IMR-90 (cell line): Measurements from ENCODE around the gene TLL1. TPM values are rescaled to one million over a fixed set of nuclear protein-coding genes. Genes with fewer than 3 reads are reported as not detected.

Source experiments
- ATAC-seq: fragments of 200-7000 bp; cut with Tn5 transposase; 2 replicates; pipeline ENCODE4 v1.9.1; 2020; ENCODE audit warnings: low read depth, mild to moderate bottlenecking, moderate library complexity
- BruUV-seq: library from RNA; stranded (reverse); fragments of 400-500 nt; replicated peaks from 2 replicates; lab custom pipeline; 2021; lab: Mats Ljungman, UMichigan
- CTCF ChIA-PET: fragments of 300-600 bp; formaldehyde crosslinking; extraction: SDS; loops from one replicate; lab custom pipeline; 2021; ENCODE audit warnings: antibody characterized with exemption; lab: Yijun Ruan, JAX
- POLR2A ChIA-PET: fragments of 300-600 bp; sonication (Branson Sonifier 250); formaldehyde crosslinking; loops from one replicate; lab custom pipeline; 2022; ENCODE audit warnings: antibody characterized with exemption; ENCODE audit not compliant: unreplicated experiment; lab: Charles Lee
- DNase-seq: peaks from one replicate; pipeline ENCODE4 v3.0.0; 2013
- H2AFZ ChIP-seq: replicated peaks from 2 replicates; pipeline ENCODE3; 2013; ENCODE audit warnings: low read length, mild to moderate bottlenecking; ENCODE audit not compliant: poor library complexity
- H2AK5ac ChIP-seq: 2 replicates; pipeline ENCODE4 v1.6.1; 2013; ENCODE audit warnings: low read depth, low read length, inconsistent platforms
- H2AK9ac ChIP-seq: replicated peaks from 2 replicates; pipeline ENCODE3; 2013; ENCODE audit warnings: mild to moderate bottlenecking, low read depth, low read length, moderate library complexity; ENCODE audit not compliant: poor library complexity
- H2BK120ac ChIP-seq: 2 replicates; pipeline ENCODE4 v1.6.1; 2013; ENCODE audit warnings: low read depth, low read length, inconsistent platforms
- H2BK15ac ChIP-seq: 3 replicates; pipeline ENCODE4 v1.6.1; 2013; ENCODE audit warnings: low read depth, low read length, inconsistent platforms
- H2BK20ac ChIP-seq: 2 replicates; pipeline ENCODE4 v1.6.1; 2013; ENCODE audit warnings: low read depth, mild to moderate bottlenecking, inconsistent platforms, low read length, moderate library complexity
- H2BK5ac ChIP-seq: 2 replicates; pipeline ENCODE4 v1.6.1; 2013; ENCODE audit warnings: mild to moderate bottlenecking, low read depth, low read length, inconsistent platforms; ENCODE audit not compliant: poor library complexity, severe bottlenecking
- H3K14ac ChIP-seq: replicated peaks from 2 replicates; pipeline ENCODE4 v1.6.1; 2013; ENCODE audit warnings: low read depth, low read length, inconsistent platforms
- H3K18ac ChIP-seq: 2 replicates; pipeline ENCODE4 v1.6.1; 2013; ENCODE audit warnings: low read depth, low read length, control low read depth
- H3K23ac ChIP-seq: 2 replicates; pipeline ENCODE4 v1.6.1; 2013; ENCODE audit warnings: low read depth, low read length, inconsistent platforms
- H3K27ac ChIP-seq: 2 replicates; pipeline ENCODE4 v1.5.1; 2013; ENCODE audit warnings: mild to moderate bottlenecking, control low read depth, low read length; ENCODE audit not compliant: insufficient read depth
- H3K27me3 ChIP-seq: 2 replicates; pipeline ENCODE4 v1.6.1; 2013; ENCODE audit warnings: low read length; ENCODE audit not compliant: control insufficient read depth, insufficient read depth
- H3K36me3 ChIP-seq: 2 replicates; pipeline ENCODE4 v1.6.1; 2013; ENCODE audit warnings: low read length, mixed read lengths; ENCODE audit not compliant: control insufficient read depth, insufficient read depth
- H3K4ac ChIP-seq: 2 replicates; pipeline ENCODE4 v1.6.1; 2013; ENCODE audit warnings: low read depth, low read length, inconsistent platforms
- H3K4me1 ChIP-seq: 2 replicates; pipeline ENCODE4 v1.6.1; 2013; ENCODE audit warnings: low read length, mixed read lengths; ENCODE audit not compliant: control insufficient read depth, insufficient read depth
- H3K4me2 ChIP-seq: 2 replicates; pipeline ENCODE4 v1.6.1; 2013; ENCODE audit warnings: low read depth, mild to moderate bottlenecking, control low read depth, low read length, moderate library complexity
- H3K4me3 ChIP-seq: 2 replicates; pipeline ENCODE4 v1.5.1; 2013; ENCODE audit warnings: low read depth, mild to moderate bottlenecking, control low read depth, low read length, moderate library complexity; ENCODE audit not compliant: insufficient read depth
- H3K56ac ChIP-seq: 2 replicates; pipeline ENCODE4 v1.6.1; 2013; ENCODE audit warnings: low read length, inconsistent platforms; ENCODE audit not compliant: insufficient read depth; ENCODE audit errors: extremely low read depth
- H3K79me1 ChIP-seq, 2 experiments: 2 replicates each; pipeline ENCODE4 v1.6.1; 2013; ENCODE audit warnings: low read length in 2 of 2, inconsistent platforms in 1 of 2, low read depth in 1 of 2
- H3K9ac ChIP-seq: 2 replicates; pipeline ENCODE4 v1.6.1; 2013; ENCODE audit warnings: low read depth, low read length, control low read depth
- H3K9me1 ChIP-seq: 2 replicates; pipeline ENCODE4 v1.6.1; 2013; ENCODE audit warnings: low read length, inconsistent platforms; ENCODE audit not compliant: insufficient read depth
- H3K9me3 ChIP-seq: 2 replicates; pipeline ENCODE4 v1.6.1; 2013; ENCODE audit warnings: low read length; ENCODE audit not compliant: control insufficient read depth, insufficient read depth
- H4K20me1 ChIP-seq: 2 replicates; pipeline ENCODE4 v1.6.1; 2013; ENCODE audit warnings: low read length, inconsistent platforms; ENCODE audit not compliant: insufficient read depth
- H4K5ac ChIP-seq: 2 replicates; pipeline ENCODE4 v1.6.1; 2013; ENCODE audit warnings: mild to moderate bottlenecking, low read depth, low read length, control low read depth
- H4K8ac ChIP-seq, 2 experiments: 2 replicates each; pipeline ENCODE4 v1.6.1; 2013; ENCODE audit warnings: low read depth in 2 of 2, low read length in 2 of 2, control low read depth in 1 of 2, inconsistent platforms in 1 of 2
- H4K91ac ChIP-seq: 2 replicates; pipeline ENCODE4 v1.6.1; 2013; ENCODE audit warnings: low read depth, low read length, inconsistent platforms; ENCODE audit not compliant: insufficient read depth
- BHLHE40 ChIP-seq: fragments of 150-350 bp; IDR thresholded peaks from 2 replicates; pipeline ENCODE4 v1.6.1; 2016; ENCODE audit warnings: mild to moderate bottlenecking, low read depth, low read length
- CEBPB ChIP-seq: IDR thresholded peaks from 2 replicates; pipeline ENCODE4 v1.6.1; 2012; ENCODE audit warnings: low read depth, low read length, improper control_type of control experiment
- CHD1 ChIP-seq: IDR thresholded peaks from 2 replicates; pipeline ENCODE4 v1.6.1; 2012; ENCODE audit warnings: low read depth, low read length, improper control_type of control experiment
- FOS ChIP-seq: fragments of 150-350 bp; IDR thresholded peaks from 2 replicates; pipeline ENCODE4 v1.6.1; 2016; ENCODE audit warnings: low read depth, low read length
- MAFK ChIP-seq: IDR thresholded peaks from 2 replicates; pipeline ENCODE4 v1.6.1; 2012; ENCODE audit warnings: low read depth, low read length, improper control_type of control experiment
- MAZ ChIP-seq: IDR thresholded peaks from 2 replicates; pipeline ENCODE4 v1.6.1; 2012; ENCODE audit warnings: low read depth, mild to moderate bottlenecking, low read length, improper control_type of control experiment, moderate library complexity, borderline replicate concordance
- MXI1 ChIP-seq: IDR thresholded peaks from 2 replicates; pipeline ENCODE4 v1.6.1; 2012; ENCODE audit warnings: low read depth, mild to moderate bottlenecking, low read length, moderate library complexity, borderline replicate concordance
- POLR2A ChIP-seq: IDR thresholded peaks from 2 replicates; pipeline ENCODE4 v1.6.1; 2012; ENCODE audit warnings: mild to moderate bottlenecking, low read depth, low read length
- RAD21 ChIP-seq: IDR thresholded peaks from 2 replicates; pipeline ENCODE4 v1.6.1; 2012; ENCODE audit warnings: low read length, improper control_type of control experiment
- RCOR1 ChIP-seq: IDR thresholded peaks from 2 replicates; pipeline ENCODE4 v1.6.1; 2012; ENCODE audit warnings: mild to moderate bottlenecking, low read length, improper control_type of control experiment; ENCODE audit not compliant: insufficient replicate concordance
- RFX5 ChIP-seq: IDR thresholded peaks from 2 replicates; pipeline ENCODE4 v1.8.0; 2012; ENCODE audit warnings: low read depth, mild to moderate bottlenecking, low read length, moderate library complexity
- SMC3 ChIP-seq: fragments of 150-350 bp; IDR thresholded peaks from 2 replicates; pipeline ENCODE4 v1.6.1; 2016; ENCODE audit warnings: low read depth, mild to moderate bottlenecking, antibody characterized with exemption, low read length, moderate library complexity
- dilution Hi-C: fragments of 300-500 bp; cut with HindIII; formaldehyde crosslinking; loops from one replicate; pipeline ENCODE4 v1.14.3; 2018; ENCODE audit warnings: low sequenced_read_pairs; ENCODE audit not compliant: unreplicated experiment
- in situ Hi-C: fragments of 300-500 bp; cut with MboI; formaldehyde crosslinking; loops from 3 replicates; pipeline ENCODE4 v1.14.3; 2019; ENCODE audit warnings: low sequenced_read_pairs, inconsistent platforms, mixed read lengths
- intact Hi-C: fragments of 100-400 bp; cut with micrococcal nuclease; formaldehyde crosslinking; loops from 2 replicates; pipeline ENCODE4 v1.10.0; 2022
- polyA plus RNA-seq, 3 experiments: library from polyadenylated mRNA; depleted of rRNA; stranded (reverse); fragments of >200 nt; gene quantifications; 2 replicates each; pipeline ENCODE4 v1.2.3, GENCODE V29; 2012; ENCODE audit warnings: low replicate concordance in 1 of 3
- total RNA-seq: library from RNA; depleted of rRNA; stranded (reverse); fragments of >200 nt; gene quantifications from 2 replicates; pipeline ENCODE4 v1.2.3, GENCODE V29; 2012
- TF ChIP-seq, protein P1 (sequence below): fragments of 150-350 bp; IDR thresholded peaks from 2 replicates; pipeline ENCODE4 v1.6.1; 2017; ENCODE audit warnings: mild to moderate bottlenecking, antibody characterized with exemption, low read length, low read depth
- TF ChIP-seq, protein P2 (sequence below): conservative IDR thresholded peaks from 2 replicates; pipeline ENCODE4 v1.5.1; 2012; ENCODE audit warnings: mild to moderate bottlenecking, low read depth, low read length, improper control_type of control experiment
- TF ChIP-seq, protein P3 (sequence below): fragments of 150-350 bp; IDR thresholded peaks from 2 replicates; pipeline ENCODE4 v1.6.1; 2016; ENCODE audit warnings: low read depth, mild to moderate bottlenecking, low read length, moderate library complexity, borderline replicate concordance

Gene TLL1
- total and polyA plus RNA-seq, 2 of the 4 experiments (the other 2 are of a cell fraction): not detected

DNA sequence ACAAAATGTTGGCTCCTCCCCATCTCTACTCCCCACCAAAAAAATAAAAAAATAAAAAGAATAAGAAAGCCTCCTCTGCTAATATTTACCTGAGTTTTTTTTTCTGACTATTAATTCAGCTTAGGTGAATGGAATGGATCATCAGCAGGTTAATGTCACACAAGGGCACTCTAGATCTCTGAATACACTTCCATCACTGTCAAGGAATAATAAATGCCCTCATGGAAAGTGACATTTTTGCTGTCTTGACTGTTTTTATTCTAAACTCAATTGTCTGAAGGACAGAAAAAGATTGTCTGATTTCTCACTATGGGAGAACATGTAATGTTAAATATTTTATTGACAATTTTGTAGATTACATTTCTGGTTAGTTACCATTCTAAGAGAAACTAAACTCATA is 30.4 kb upstream of the TLL1 start:
- Histone ChIP-seq H3K9ac (no peak overlapping the region), H3K9me1 (no peaks in the 10 kb centered on the region), H4K91ac (no peak overlapping the region), H2BK5ac (no peak overlapping the region), H4K5ac (no peak overlapping the region), H3K14ac (no peak overlapping the region), H4K20me1 (no peaks in the 10 kb centered on the region), H3K18ac (no peak overlapping the region), H2AFZ (no peak overlapping the region), H3K79me1 (no peaks in the 10 kb centered on the region), H3K4me2 (no peak overlapping the region), H3K27me3 (no peaks in the 10 kb centered on the region), H3K56ac (no peak overlapping the region), H2AK9ac (no peak overlapping the region), H2BK20ac (no peak overlapping the region), H3K27ac (no peak overlapping the region), H3K9me3 (peaks cover 7% of the 10 kb centered on the region), H4K8ac (no peak overlapping the region), H2AK5ac (no peak overlapping the region), H3K4me1 (no peaks in the 10 kb centered on the region), H3K4me3 (no peak overlapping the region), H3K23ac (no peak overlapping the region), H2BK120ac (no peak overlapping the region), H3K4ac (no peak overlapping the region), H3K36me3 (no peaks in the 10 kb centered on the region), H2BK15ac (no peak overlapping the region)
- ATAC-seq: no peak
- intact Hi-C loops (no loop called here), in situ Hi-C loops (no loop called here), dilution Hi-C loops (no loop called here)
- POLR2A ChIA-PET: no interaction called here
- TF ChIP-seq RFX5 (no peak), MXI1 (no peak), SMC3 (no peak), MAFK (no peak), CHD1 (no peak), FOS (no peak), RAD21 (no peak), MAZ (no peak), POLR2A (no peak), RCOR1 (no peak), CEBPB (no peak), BHLHE40 (no peak)
- TF ChIP-seq, protein P1, sequence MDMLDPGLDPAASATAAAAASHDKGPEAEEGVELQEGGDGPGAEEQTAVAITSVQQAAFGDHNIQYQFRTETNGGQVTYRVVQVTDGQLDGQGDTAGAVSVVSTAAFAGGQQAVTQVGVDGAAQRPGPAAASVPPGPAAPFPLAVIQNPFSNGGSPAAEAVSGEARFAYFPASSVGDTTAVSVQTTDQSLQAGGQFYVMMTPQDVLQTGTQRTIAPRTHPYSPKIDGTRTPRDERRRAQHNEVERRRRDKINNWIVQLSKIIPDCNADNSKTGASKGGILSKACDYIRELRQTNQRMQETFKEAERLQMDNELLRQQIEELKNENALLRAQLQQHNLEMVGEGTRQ: no peak
- TF ChIP-seq, protein P2, sequence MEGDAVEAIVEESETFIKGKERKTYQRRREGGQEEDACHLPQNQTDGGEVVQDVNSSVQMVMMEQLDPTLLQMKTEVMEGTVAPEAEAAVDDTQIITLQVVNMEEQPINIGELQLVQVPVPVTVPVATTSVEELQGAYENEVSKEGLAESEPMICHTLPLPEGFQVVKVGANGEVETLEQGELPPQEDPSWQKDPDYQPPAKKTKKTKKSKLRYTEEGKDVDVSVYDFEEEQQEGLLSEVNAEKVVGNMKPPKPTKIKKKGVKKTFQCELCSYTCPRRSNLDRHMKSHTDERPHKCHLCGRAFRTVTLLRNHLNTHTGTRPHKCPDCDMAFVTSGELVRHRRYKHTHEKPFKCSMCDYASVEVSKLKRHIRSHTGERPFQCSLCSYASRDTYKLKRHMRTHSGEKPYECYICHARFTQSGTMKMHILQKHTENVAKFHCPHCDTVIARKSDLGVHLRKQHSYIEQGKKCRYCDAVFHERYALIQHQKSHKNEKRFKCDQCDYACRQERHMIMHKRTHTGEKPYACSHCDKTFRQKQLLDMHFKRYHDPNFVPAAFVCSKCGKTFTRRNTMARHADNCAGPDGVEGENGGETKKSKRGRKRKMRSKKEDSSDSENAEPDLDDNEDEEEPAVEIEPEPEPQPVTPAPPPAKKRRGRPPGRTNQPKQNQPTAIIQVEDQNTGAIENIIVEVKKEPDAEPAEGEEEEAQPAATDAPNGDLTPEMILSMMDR: no peak
- TF ChIP-seq, protein P3, sequence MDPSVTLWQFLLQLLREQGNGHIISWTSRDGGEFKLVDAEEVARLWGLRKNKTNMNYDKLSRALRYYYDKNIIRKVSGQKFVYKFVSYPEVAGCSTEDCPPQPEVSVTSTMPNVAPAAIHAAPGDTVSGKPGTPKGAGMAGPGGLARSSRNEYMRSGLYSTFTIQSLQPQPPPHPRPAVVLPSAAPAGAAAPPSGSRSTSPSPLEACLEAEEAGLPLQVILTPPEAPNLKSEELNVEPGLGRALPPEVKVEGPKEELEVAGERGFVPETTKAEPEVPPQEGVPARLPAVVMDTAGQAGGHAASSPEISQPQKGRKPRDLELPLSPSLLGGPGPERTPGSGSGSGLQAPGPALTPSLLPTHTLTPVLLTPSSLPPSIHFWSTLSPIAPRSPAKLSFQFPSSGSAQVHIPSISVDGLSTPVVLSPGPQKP: no peak
- BruUV-seq: no TSS peak
- DNase-seq: no peak
- CTCF ChIA-PET: no interaction called here
